Activated CD4-positive, alpha-beta T cell treated with anti-CD3 and anti-CD28 coated beads, Interleukin-2, amount 50 U/mL, for 16 hours (primary cell): ENCODE data around the gene MIER1.
A peak's percentile ranks its signal among the peaks of the same experiment; 100 is the strongest.
"Not testable (repeated sequence)": the region's sequence is repeated elsewhere in the genome, so short reads cannot be mapped to it uniquely, and the experiment has no call there.

Experiments used
- DNase-seq: peaks from one replicate; pipeline ENCODE4 v3.0.0-alpha.2; 2020

The MIER1 gene

DNA sequence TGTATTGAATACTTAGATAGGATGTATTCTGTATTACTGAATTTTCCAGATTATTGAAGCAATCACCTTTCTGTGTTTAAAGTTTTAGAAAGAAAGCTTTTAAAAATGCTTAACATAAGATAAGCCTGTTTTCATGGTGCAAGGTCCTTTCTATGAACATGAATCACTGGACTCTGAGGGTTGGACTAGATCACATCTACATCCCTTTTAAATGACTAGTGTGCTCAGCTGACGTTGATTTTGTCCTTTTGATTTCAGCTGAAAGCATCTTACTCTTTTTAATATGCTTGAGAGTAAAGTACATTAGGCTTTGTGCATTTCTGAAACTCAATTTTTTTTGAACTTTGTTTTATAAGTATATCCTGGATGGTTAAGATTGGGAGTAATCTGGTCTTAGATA lies 16.2 kb downstream of the MIER1 start:
- DNase-seq = no peak

- DNase-seq = no peak
These were observed 18.7 kb downstream of the MIER1 start for GRCh38 chr1:66943361-66943969.

DNA sequence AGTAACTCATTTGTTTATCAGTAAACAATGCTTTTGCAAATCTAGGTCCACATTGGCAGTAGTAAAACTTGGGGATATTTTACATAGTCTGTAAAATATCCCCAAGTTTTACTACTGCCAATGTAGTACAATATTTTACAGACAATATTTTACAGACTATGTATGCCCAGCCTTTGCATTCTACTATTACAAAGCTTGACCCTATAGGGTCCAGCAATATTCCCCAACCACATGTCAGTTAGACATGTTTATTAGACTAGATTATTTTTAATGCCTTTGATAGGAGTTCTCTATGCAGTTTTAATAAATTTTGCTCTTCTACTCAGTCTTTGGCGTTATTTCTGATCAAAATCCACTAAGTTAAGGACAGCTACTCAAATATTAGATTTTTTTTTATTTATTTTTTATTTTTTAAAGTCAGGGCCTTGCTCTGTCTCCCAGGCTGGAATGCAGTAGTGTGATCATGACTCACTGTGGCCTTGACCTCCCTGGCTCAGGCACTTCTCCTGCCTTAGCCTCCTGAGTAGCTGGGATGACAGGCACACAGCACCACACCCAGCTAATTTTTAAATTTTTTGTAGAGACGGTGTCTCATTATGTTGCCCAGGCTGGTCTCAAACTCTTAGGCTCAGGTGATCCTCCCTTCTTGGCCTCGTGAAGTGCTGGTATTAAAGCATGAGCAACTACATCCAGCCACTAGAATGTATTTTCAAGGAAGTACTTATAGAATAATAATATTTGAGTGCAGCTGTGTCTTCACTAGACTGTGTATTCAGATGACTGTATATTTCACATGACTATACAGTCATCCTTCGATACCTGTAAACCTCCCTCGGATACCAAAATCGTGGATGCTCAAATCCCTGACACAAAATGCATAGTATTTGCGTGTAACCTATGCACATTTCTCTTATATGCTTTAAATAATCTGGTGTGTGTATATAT lies 19.8 kb downstream of the MIER1 start:
- DNase-seq = no peak

- DNase-seq = no peak
These were observed 20.5 kb downstream of the MIER1 start for GRCh38 chr1:66945316-66945715.

GRCh38 chr1:66947267-66947666 lies 22.5 kb downstream of the MIER1 start:
- DNase-seq = no peak

DNA sequence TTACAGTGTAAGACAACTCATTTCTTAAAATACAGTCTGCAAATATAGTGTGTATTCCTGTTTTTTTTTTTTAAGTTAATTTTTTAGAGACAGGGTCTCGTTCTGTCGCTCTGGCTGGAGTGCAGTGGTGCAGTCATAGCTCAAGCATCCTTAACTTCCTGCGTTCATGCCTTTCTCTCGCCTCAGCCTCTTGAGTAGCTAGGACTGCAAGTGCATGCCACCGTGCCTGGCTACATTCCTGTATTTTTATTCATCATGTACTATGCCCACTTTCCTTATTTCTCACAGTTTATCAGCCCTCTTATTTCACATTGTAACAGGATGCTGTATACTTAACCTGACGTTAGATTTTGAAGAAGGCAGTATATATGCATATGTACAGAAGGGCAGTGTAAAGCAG lies 26.7 kb downstream of the MIER1 start:
- no peak for DNase-seq

- DNase-seq = peak; percentile 30
These were observed 29.4 kb downstream of the MIER1 start for GRCh38 chr1:66954208-66954607.

DNA sequence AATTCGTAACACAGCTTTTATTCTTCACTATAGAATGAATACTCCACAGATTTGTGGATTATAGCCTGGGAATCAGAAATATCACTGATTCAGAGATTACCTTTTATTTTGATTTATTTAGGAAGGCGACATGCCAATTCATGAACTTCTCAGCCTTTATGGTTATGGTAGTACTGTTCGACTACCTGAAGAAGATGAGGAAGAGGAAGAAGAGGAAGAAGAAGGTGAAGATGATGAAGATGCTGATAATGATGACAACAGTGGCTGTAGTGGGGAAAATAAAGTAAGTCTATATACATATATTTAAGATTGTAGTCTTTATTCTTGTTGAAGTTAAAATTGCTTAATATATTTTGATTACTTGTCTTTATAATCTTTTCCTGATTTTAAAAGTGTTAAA lies 33.1 kb downstream of the MIER1 start:
- no peak for DNase-seq

- not testable (repeated sequence) for DNase-seq
These were observed 41.5 kb downstream of the MIER1 start for GRCh38 chr1:66966188-66966873.

DNA sequence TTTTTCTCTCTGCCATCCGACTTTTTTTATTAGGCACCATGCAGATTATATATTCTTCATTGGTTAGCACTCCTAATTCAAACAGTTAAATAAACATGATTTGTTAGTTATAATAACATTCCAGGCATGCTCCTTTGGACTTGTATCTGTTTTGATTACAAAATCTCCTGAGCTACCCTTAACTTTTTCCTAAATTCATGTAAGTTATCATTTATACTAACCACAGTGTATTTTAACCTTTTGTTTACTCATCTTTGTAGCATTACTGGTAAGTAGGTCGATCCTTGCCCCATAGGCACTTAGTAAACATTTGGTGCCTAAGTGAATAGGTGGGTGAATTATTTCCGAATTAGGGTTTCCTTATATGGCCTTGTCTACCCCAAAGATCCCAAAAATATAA lies 43.8 kb downstream of the MIER1 start:
- no peak for DNase-seq

- no peak for DNase-seq
These were observed 53.4 kb downstream of the MIER1 start for GRCh38 chr1:66978201-66978600.

DNA sequence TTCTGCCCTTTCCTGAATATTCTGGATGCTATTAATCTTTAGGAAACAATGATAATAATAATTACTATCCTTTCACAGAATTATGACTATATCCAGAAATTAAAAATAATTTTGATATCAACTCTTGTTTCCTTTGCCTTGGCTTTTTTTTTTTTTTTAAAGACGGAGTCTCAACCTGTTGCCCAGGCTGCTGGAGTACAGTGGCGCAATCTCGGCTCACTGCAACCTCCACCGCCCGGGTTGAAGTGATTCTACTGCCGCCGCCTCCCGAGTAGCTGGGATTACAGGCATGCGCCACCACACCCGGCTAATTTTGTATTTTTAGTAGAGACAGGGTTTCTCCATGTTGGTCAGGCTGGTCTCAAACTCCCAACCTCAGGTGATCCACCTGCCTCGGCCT lies 54.8 kb downstream of the MIER1 start:
- not testable (repeated sequence) for DNase-seq

- peak; percentile 21 for DNase-seq
These were observed 56.1 kb downstream of the MIER1 start for GRCh38 chr1:66980745-66981367.

DNA sequence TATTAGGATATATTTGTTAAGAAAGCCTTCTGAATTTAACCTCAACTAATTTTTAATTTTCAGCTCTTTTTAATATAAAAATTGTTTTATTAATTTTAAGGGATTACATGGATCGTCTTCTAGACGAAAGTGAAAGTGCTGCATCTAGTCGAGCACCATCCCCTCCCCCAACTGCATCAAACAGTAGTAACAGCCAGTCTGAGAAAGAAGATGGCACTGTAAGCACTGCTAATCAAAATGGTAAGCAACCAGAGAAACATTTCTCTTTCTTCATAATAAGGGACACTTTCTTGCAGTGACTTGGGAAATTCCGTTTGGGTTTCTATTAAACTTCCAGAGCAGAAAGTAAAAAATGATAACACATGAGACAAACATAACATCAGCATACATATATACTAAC lies 56.9 kb downstream of the MIER1 start:
- peak; percentile 52 for DNase-seq

GRCh38 chr1:66982561-66983260 lies 57.9 kb downstream of the MIER1 start:
- no peak for DNase-seq

- DNase-seq = peak; percentile 11
These were observed 59.7 kb downstream of the MIER1 start for GRCh38 chr1:66984491-66984890.

GRCh38 chr1:66985835-66986234 lies 61.0 kb downstream of the MIER1 start:
- DNase-seq = no peak

DNA sequence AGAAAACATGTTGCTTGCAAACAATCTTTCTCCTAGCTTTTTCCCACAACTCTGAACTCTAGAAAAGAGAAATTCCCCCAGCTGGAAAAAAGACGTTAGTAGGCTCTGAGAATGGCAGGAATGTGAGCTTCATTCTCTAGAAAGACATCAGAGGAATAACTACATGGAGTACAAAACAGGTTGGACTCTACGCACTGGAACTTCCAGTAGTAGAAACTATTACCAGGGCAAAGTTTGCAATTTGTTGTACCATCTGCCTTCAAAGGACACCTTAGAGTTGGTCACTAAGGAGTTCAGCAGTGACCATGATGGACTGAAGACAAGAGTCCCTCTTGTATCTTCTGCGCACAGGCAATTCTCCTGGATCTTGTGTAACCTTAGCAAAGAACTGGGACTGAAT lies 68.3 kb downstream of the MIER1 start:
- no peak for DNase-seq

GRCh38 chr1:66996018-66996682 lies 71.4 kb downstream of the MIER1 start:
- peak; percentile 74 for DNase-seq

DNA sequence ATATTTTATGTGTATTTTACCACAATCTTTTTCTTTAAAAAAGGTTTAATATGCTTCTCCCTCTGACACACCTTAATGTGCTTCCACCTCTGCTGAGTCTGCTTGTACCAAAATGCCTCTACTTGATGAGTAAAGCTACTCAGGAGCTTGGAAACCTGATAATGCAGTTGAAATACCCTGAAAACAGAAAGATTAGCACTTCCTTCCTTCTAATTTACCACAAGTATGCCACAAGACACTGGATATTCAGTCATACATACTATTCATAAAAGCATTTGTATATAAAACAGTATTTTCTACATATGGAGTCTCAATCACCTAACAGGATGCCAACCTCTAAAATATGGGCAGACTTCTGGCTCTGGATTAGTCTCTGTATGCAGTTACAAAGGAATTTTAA lies 74.2 kb downstream of the MIER1 start:
- DNase-seq = peak; percentile 12

GRCh38 chr1:66999640-67000400 lies 75.0 kb downstream of the MIER1 start:
- DNase-seq = no peak
